Measurements from ENCODE around the gene UBE2L6. TPM values are rescaled to one million over a fixed set of nuclear protein-coding genes. Genes with fewer than 3 reads are reported as not detected.
A peak's percentile ranks its signal among the peaks of the same experiment; 100 is the strongest.

UBE2L6 gene
- 10 to 100 TPM; 58.9 to 64.1 TPM for total RNA-seq
- 43.6 to 48.7 reads per million in 2 donors for total RNA-seq

DNA sequence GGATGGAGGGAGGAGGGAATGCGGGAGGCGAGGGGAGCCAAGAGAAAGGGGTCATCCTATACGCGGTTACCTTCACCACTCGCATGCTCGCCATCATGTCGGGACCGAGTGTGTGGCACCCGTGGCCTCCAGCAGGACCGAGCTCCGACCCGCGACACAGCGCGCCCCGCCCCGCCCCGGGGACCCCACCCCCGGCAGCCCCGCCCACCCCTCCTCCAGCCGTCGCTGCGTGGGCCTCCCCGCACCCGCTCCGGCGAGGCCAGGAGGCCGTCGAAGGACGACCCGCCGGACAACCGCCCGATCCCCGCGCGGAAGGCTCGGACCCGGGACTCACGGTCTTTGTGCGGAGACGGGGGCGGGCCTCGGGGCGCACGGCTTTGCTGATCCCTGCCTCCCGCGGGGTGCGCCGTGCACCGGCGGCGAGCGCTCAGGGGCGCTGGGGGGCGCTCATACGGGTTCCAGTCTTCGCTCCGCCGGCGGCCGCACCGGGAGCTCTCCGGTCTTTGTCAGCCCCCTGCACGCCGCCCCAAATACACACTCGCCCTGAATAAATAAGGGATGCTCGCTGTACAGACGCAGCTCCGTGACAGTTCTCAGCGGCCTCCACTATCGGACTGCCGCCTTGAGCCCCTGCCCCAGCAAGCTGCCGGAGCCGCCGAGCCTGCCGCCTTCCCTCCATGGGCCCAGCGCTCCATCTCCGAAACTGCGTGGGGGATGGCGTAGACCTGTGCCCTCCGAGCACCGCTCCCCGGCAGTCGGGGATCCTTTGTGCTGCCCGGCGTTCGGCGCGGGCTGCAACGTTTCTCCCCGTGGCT lies at the start of gene UBE2L6:
Gene UBE2L6 (minus strand): TSS at position 158 of the 815 bp plus-strand sequence. CDS start 61 bp downstream, at position 97.
- Mint-ChIP-seq H3K4me1 (peaks cover 40% of the 10 kb centered on the region), H3K27ac (peak within 1 kb of the TSS; percentile 93), H3K36me3 (ENCODE audit: low read depth) (peaks cover 5% of the 10 kb centered on the region), H3K4me3 (peak within 1 kb of the TSS; percentile 99), H3K27me3 (no peaks in the 10 kb centered on the region)
- DNase-seq (peak; percentile 43 to 79 (median 77)), ATAC-seq (peak; percentile 86)
- no peaks in the 10 kb centered on the region for H3K9me3 ChIP-seq (ENCODE audit: control insufficient read depth, low read length, poor library complexity, severe bottlenecking)

DNA sequence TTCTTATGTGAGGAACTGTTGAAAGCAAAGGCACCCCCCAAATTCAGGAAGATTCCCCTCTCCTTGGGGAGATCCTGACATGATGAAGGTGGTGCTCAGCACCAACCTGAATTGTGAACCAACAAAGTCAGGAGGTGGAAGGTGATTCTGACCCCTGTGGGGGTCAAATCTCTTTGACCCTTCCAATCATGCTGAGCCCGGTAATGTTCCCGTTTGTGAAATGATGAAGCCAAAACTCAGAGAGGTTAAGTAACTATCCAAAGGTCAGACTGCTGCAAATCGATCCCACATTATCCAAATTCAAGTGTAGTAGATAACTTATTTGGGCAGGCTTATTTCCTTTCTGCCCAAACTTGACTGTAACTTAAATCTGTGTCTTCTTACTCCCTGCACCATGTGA lies 49.1 kb upstream of the UBE2L6 start:
- no peak for DNase-seq
- Mint-ChIP-seq H3K36me3 (ENCODE audit: low read depth) (peaks cover 4% of the 10 kb centered on the region), H3K27me3 (peaks cover 39% of the 10 kb centered on the region), H3K4me3 (no peak overlapping the region), H3K4me1 (no peaks in the 10 kb centered on the region), H3K27ac (no peak overlapping the region)
- ATAC-seq, result no peak
- peaks cover 4% of the 10 kb centered on the region for H3K9me3 ChIP-seq (ENCODE audit: control insufficient read depth, low read length, poor library complexity, severe bottlenecking)

DNA sequence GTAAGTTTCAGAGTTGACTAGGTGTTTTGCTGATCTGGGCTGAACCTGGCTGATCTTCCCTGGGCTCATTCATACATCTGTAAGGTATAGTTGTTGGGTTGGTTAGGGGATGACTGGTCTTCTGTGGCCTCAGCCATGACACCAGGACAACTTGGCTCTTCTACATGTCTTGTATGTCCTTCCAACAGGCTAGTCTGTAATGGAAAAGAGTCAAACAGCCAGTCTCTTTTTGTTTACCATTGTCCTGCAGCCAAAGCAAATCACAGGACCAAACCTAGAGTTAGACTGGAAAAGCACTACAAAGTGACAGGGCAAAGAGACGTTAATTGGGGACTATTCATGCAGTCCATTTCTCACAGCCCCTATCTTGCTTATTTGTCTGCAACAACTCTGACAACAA lies 47.8 kb upstream of the UBE2L6 start:
- DNase-seq (no peak), ATAC-seq (no peak)
- H3K4me3 Mint-ChIP-seq, result no peak overlapping the region
- H3K9me3 ChIP-seq (ENCODE audit: control insufficient read depth, low read length, poor library complexity, severe bottlenecking), result peaks cover 4% of the 10 kb centered on the region
- H3K4me1 Mint-ChIP-seq, result no peaks in the 10 kb centered on the region
- H3K36me3 Mint-ChIP-seq (ENCODE audit: low read depth), result peaks cover 4% of the 10 kb centered on the region
- H3K27ac Mint-ChIP-seq, result no peak overlapping the region
- H3K27me3 Mint-ChIP-seq, result peaks cover 52% of the 10 kb centered on the region

DNA sequence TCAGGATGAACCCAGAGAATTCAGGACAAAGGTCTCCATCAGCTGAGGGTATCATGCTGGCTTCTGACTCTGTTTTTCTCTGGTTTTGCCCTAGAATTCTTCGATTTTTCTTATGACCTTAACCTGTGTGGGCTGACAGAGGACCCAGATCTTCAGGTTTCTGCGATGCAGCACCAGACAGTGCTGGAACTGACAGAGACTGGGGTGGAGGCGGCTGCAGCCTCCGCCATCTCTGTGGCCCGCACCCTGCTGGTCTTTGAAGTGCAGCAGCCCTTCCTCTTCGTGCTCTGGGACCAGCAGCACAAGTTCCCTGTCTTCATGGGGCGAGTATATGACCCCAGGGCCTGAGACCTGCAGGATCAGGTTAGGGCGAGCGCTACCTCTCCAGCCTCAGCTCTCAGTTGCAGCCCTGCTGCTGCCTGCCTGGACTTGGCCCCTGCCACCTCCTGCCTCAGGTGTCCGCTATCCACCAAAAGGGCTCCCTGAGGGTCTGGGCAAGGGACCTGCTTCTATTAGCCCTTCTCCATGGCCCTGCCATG lies 46.8 kb upstream of the UBE2L6 start:
- H3K4me1 Mint-ChIP-seq, result no peaks in the 10 kb centered on the region
- H3K4me3 Mint-ChIP-seq, result no peak overlapping the region
- ATAC-seq (no peak), DNase-seq (no peak)
- H3K27ac Mint-ChIP-seq, result no peak overlapping the region
- H3K9me3 ChIP-seq (ENCODE audit: control insufficient read depth, low read length, poor library complexity, severe bottlenecking), result peaks cover 3% of the 10 kb centered on the region
- H3K27me3 Mint-ChIP-seq, result peaks cover 59% of the 10 kb centered on the region
- H3K36me3 Mint-ChIP-seq (ENCODE audit: low read depth), result peaks cover 4% of the 10 kb centered on the region

DNA sequence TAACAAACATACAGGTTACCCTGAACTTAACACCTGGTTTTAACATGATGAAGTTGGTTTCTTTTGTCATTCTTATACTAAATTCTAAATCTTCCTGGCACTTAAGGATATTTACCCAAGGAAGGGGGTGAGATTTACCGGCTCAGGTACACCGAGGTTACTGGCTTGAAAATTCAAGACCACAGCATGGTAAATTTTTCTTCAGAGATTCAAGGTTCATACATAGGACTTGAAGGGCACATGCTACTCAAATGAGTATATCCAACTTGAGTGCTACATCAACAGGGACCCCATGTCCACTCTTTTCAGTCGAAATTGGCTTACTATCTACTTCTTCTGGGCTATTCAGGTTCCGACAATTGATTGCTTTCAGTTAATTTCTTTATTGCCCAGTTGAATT lies 42.7 kb upstream of the UBE2L6 start:
- Mint-ChIP-seq H3K4me1 (no peaks in the 10 kb centered on the region), H3K27ac (no peak overlapping the region), H3K27me3 (peaks cover 67% of the 10 kb centered on the region), H3K36me3 (ENCODE audit: low read depth) (no peaks in the 10 kb centered on the region), H3K4me3 (no peak overlapping the region)
- H3K9me3 ChIP-seq (ENCODE audit: control insufficient read depth, low read length, poor library complexity, severe bottlenecking), result no peaks in the 10 kb centered on the region
- no peak for DNase-seq
- ATAC-seq, result no peak

DNA sequence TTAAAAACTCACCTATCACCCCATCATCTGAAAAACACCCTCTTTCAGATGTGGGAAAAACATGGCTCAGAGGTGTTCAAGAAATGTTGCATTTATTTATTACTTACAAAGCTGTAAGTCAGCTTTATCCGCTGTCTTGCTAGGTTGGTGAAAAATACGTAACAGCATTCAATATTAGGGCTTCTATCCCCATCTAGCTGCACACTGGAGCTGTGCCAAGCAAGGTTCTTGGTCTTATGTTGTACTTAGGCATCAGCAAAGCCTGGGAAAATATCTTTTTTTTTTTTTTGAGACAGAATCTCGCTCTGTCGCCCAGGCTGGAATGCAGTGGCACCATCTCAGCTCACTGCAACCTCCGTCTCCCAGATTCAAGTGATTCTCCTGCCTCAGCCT lies 37.6 kb upstream of the UBE2L6 start:
- Mint-ChIP-seq H3K4me3 (no peak overlapping the region), H3K36me3 (ENCODE audit: low read depth) (no peaks in the 10 kb centered on the region), H3K27ac (no peak overlapping the region), H3K4me1 (peaks cover 5% of the 10 kb centered on the region), H3K27me3 (peaks cover 47% of the 10 kb centered on the region)
- DNase-seq, result no peak
- no peaks in the 10 kb centered on the region for H3K9me3 ChIP-seq (ENCODE audit: control insufficient read depth, low read length, poor library complexity, severe bottlenecking)
- no peak for ATAC-seq

DNA sequence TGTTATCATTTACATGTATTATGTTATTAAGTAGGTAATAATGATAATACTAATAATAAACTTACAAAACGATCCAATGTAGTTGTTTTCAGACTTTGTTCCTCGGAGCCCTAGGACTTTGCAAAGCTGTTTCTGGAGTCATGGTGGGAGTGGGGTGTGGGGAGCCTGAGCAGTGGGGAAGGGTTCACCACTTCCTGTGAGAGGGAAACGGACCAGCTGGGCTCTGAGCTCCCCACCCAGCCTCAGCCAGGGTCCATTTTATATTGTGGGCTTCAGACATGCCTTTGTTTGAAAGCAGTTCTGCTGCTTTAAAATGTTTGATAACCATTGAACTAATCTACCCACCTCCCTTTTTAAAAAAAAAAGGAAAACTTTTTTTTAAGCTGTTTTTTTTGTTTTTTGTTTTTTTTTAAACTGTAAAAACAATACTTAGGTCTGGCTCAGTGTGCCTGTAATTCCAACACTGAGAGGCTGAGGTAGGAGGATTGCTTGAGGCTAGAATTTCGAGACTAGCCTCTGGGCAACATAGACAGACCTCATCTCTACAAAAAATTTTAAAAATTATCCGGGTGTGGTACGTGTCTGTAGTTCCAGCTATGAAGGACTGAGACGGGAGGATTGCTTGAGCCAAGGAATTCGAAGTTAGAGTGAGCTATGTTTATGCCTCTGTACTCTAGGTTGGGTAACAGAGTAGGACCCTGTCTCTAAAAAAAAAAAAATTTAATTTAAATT lies 37.0 kb upstream of the UBE2L6 start:
- peaks cover 5% of the 10 kb centered on the region for H3K4me1 Mint-ChIP-seq
- no peaks in the 10 kb centered on the region for H3K9me3 ChIP-seq (ENCODE audit: control insufficient read depth, low read length, poor library complexity, severe bottlenecking)
- no peak overlapping the region for H3K27ac Mint-ChIP-seq
- no peaks in the 10 kb centered on the region for H3K36me3 Mint-ChIP-seq (ENCODE audit: low read depth)
- DNase-seq (no peak), ATAC-seq (no peak)
- H3K27me3 Mint-ChIP-seq, result peaks cover 48% of the 10 kb centered on the region
- no peak overlapping the region for H3K4me3 Mint-ChIP-seq

DNA sequence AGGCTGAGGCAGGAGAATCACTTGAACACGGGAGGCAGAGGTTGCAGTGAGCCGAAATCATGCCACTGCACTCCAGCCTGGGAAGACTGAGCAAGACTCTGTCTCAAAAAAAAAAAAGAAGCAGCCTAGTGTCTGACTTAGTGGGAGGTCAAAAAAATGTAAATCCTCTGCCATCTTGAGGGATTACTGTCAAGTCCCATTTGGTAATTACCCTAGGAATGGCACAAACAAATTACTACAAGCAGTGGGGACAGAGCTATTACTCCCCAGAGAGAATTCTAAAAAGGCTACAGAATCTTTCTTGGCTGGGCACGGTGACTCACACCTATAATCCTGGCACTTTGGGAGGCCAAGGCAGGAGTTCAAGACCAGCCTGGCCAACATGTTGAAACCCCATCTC lies 33.8 kb upstream of the UBE2L6 start:
- H3K36me3 Mint-ChIP-seq (ENCODE audit: low read depth), result no peaks in the 10 kb centered on the region
- no peak overlapping the region for H3K27ac Mint-ChIP-seq
- H3K4me1 Mint-ChIP-seq, result peaks cover 5% of the 10 kb centered on the region
- H3K9me3 ChIP-seq (ENCODE audit: control insufficient read depth, low read length, poor library complexity, severe bottlenecking), result no peaks in the 10 kb centered on the region
- ATAC-seq, result no peak
- peaks cover 53% of the 10 kb centered on the region for H3K27me3 Mint-ChIP-seq
- H3K4me3 Mint-ChIP-seq, result no peak overlapping the region
- no peak for DNase-seq

DNA sequence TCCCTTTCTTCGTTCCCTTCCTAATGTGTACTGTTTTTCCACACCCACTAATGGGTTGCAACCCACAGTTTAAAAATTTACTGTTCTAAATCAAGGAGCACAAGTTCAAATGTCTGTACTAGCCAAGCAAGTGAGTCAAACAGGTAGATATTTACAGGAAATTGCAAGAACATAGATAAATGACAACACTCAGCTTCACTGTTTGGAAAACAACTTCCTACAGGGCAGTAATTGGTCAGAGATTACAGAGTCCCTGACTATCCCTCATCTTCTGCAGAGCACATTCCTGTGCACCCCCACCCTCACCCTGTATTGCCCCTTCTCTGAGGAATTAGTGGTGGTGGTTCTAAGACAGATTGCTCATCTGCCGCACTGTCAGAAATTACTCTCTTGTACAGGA lies 31.9 kb upstream of the UBE2L6 start:
- no peaks in the 10 kb centered on the region for H3K9me3 ChIP-seq (ENCODE audit: control insufficient read depth, low read length, poor library complexity, severe bottlenecking)
- no peak overlapping the region for H3K27ac Mint-ChIP-seq
- no peaks in the 10 kb centered on the region for H3K36me3 Mint-ChIP-seq (ENCODE audit: low read depth)
- H3K4me3 Mint-ChIP-seq, result no peak overlapping the region
- H3K27me3 Mint-ChIP-seq, result peaks cover 63% of the 10 kb centered on the region
- H3K4me1 Mint-ChIP-seq, result peaks cover 5% of the 10 kb centered on the region
- DNase-seq (no peak), ATAC-seq (no peak)

DNA sequence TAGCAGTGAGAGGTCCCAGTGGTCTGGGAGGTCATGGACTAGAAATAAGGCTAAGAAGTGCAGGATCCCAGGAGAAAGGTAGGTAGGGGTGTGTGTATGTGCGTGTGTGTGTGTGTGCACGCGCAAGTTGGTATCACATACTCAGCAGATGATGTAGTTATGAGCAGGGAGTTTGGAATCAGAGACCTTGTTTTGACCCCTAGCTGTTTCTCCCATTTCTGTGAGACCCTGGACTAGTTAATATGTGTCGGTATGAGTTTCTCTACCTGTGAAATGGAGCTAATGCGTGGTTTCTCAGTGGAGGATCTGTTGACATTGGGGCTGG lies 31.3 kb upstream of the UBE2L6 start:
- no peaks in the 10 kb centered on the region for H3K36me3 Mint-ChIP-seq (ENCODE audit: low read depth)

DNA sequence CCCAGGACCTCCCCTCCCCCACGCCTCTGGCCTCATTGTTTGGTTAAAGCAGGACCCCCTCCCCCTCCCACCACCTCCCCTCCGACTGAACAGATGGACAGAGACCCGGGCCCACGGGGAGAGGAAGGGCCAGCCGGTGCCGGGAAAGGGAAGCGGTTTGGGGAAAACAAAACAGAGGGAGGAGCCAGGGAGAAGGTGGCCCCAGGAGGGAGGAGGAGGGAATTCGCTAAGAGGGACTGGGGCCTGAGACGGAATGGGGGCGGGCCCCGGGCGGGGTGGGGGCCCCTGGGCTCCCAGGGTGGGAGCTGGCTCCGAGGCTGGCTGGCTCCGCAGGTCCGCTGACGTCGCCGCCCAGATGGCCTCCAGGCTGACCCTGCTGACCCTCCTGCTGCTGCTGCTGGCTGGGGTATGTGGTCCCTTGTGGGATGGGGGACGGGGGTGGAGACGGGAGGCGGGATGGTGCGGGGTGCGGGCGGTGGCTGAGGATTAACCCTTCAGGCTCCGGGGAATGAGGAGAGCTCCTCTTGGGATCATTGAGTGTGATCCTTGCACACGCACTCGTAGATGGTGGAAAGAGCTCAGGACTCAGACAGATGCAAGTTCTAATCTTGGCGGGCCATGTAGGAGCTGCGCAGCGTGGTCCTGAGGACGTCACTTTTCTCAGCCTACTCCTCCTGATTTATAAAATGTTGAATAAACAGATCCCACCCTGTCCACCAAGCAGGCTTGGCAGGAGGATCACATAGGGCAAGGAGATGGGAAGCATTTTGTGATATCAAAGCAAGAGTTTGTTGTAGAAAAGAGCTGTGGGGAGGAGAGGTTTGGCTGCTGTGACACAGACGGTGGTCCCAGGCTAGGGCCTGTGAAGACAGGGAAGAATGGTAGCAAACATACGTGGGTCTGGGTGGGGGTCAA lies 30.7 kb upstream of the UBE2L6 start:
- no peak for DNase-seq
- Mint-ChIP-seq H3K4me1 (peaks cover 5% of the 10 kb centered on the region), H3K27me3 (peaks cover 69% of the 10 kb centered on the region), H3K27ac (no peak overlapping the region), H3K36me3 (ENCODE audit: low read depth) (no peaks in the 10 kb centered on the region), H3K4me3 (no peak overlapping the region)
- ATAC-seq, result no peak
- H3K9me3 ChIP-seq (ENCODE audit: control insufficient read depth, low read length, poor library complexity, severe bottlenecking), result no peaks in the 10 kb centered on the region

More for the DNA sequence above, 31.3 kb upstream of the UBE2L6 start:
- Mint-ChIP-seq H3K4me3 (no peak overlapping the region), H3K4me1 (peaks cover 5% of the 10 kb centered on the region), H3K27ac (no peak overlapping the region), H3K27me3 (peaks cover 69% of the 10 kb centered on the region)
- DNase-seq (no peak), ATAC-seq (no peak)
- no peaks in the 10 kb centered on the region for H3K9me3 ChIP-seq (ENCODE audit: control insufficient read depth, low read length, poor library complexity, severe bottlenecking)

DNA sequence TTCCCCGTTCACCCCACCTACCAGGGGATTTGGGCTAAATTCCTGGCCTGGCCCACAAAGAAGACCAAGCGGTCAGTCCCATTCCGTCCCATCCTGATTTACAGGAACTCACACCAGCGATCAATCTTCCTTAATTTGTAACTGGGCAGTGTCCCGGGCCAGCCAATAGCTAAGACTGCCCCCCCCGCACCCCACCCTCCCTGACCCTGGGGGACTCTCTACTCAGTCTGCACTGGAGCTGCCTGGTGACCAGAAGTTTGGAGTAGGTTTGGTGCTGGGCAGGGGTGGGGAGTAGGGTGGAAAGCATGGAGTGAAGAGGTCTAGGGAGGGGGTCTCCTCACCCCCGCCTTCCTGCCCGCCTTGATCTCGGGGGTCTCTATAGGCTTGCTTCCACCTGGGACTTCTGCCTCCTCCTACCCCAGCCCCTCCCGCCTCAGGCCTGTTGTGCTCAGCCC lies 30.0 kb upstream of the UBE2L6 start, which contains the start of gene SERPING1:
Gene SERPING1 (plus strand): TSS at position 225 of the 455 bp plus-strand sequence. CDS start 586 bp downstream, outside the sequence.
- no peaks in the 10 kb centered on the region for H3K9me3 ChIP-seq (ENCODE audit: control insufficient read depth, low read length, poor library complexity, severe bottlenecking)
- ATAC-seq (no peak), DNase-seq (no peak)
- Mint-ChIP-seq H3K27me3 (peaks cover 74% of the 10 kb centered on the region), H3K4me3 (no peak within 1 kb of the TSS), H3K27ac (no peak within 1 kb of the TSS), H3K4me1 (peaks cover 5% of the 10 kb centered on the region), H3K36me3 (ENCODE audit: low read depth) (no peaks in the 10 kb centered on the region)

Data from T-helper 17 cell (primary cell).